Mucosa of descending colon (tissue), 3 donors: ENCODE measurements around the gene MRPS6. TPM values are rescaled to one million over a fixed set of nuclear protein-coding genes. Genes with fewer than 3 reads are reported as not detected.

Experiments used
- ATAC-seq: fragments of 200-7000 bp; cut with Tn5 transposase; one replicate; pipeline ENCODE4 v1.9.1; 2020; ENCODE audit warnings: mild to moderate bottlenecking, moderate library complexity
- DNase-seq, 3 donors: peaks; one replicate each; pipeline ENCODE4 v3.0.0-alpha.2; 2020
- H3K36me3 ChIP-seq: fragments of 200-600 bp; one replicate; pipeline ENCODE4 v1.8.0; 2021; ENCODE audit warnings: low read depth, mild to moderate bottlenecking
- H3K4me1 ChIP-seq: fragments of 200-600 bp; one replicate; pipeline ENCODE4 v1.8.0; 2021; ENCODE audit warnings: low read depth, mild to moderate bottlenecking
- H3K4me3 ChIP-seq: fragments of 200-600 bp; one replicate; pipeline ENCODE4 v1.8.0; 2021; ENCODE audit warnings: mild to moderate bottlenecking
- H3K9me3 ChIP-seq: fragments of 200-600 bp; one replicate; pipeline ENCODE4 v1.8.0; 2021; ENCODE audit warnings: mild to moderate bottlenecking
- intact Hi-C, 2 donors: fragments of 100-400 bp; cut with DNase I in 1 of 2; cut with micrococcal nuclease in 1 of 2; formaldehyde crosslinking; loops; one replicate each; pipeline versions ENCODE4 v1.11.0 to v1.11.1; 2022; cut with DNase I, micrococcal nuclease
- total RNA-seq, 3 donors: library from RNA; stranded (reverse); fragmentation: NEBNext Ultra II Directional in 2 of 3; extraction: Animal tissue kit (Norgen Biotek cat#: 25700) in 2 of 3; gene quantifications; one replicate each; pipeline versions ENCODE4 v1.2.1 to v1.2.4, GENCODE V29; 2021 to 2023
- TF ChIP-seq, protein P1 (sequence below): fragments of 200-600 bp; IDR thresholded peaks from one replicate; pipeline ENCODE4 v1.8.0; 2022; ENCODE audit warnings: antibody characterized with exemption, mild to moderate bottlenecking
- donor health status: DM: no; HTN: no; CAD: no; lungs with moderate emphysema.
- donor health status: DM: no; HTN: no; CAD: no.
- donor health status: DM: no; HTN: yes; CAD: no.

Gene MRPS6
- total RNA-seq, 3 donors from 2014 or later = 38.7 to 102 (median 42.6) TPM

- TF ChIP-seq, protein P1, sequence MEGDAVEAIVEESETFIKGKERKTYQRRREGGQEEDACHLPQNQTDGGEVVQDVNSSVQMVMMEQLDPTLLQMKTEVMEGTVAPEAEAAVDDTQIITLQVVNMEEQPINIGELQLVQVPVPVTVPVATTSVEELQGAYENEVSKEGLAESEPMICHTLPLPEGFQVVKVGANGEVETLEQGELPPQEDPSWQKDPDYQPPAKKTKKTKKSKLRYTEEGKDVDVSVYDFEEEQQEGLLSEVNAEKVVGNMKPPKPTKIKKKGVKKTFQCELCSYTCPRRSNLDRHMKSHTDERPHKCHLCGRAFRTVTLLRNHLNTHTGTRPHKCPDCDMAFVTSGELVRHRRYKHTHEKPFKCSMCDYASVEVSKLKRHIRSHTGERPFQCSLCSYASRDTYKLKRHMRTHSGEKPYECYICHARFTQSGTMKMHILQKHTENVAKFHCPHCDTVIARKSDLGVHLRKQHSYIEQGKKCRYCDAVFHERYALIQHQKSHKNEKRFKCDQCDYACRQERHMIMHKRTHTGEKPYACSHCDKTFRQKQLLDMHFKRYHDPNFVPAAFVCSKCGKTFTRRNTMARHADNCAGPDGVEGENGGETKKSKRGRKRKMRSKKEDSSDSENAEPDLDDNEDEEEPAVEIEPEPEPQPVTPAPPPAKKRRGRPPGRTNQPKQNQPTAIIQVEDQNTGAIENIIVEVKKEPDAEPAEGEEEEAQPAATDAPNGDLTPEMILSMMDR = no peak
- intact Hi-C loops = no loop called here
- Histone ChIP-seq H3K4me1 (no peaks in the 10 kb centered on the region), H3K36me3 (no peaks in the 10 kb centered on the region), H3K9me3 (no peaks in the 10 kb centered on the region), H3K4me3 (no peak overlapping the region)
- no peak for ATAC-seq
- DNase-seq = no peak
These were observed 110.1 kb downstream of the MRPS6 start for GRCh38 chr21:34183331-34183928.

- ATAC-seq = no peak
- Histone ChIP-seq H3K4me1 (no peaks in the 10 kb centered on the region), H3K9me3 (no peaks in the 10 kb centered on the region), H3K36me3 (no peaks in the 10 kb centered on the region), H3K4me3 (no peak overlapping the region)
- DNase-seq = no peak
- TF ChIP-seq, protein P1 = no peak
- intact Hi-C loops = no loop called here
These were observed 110.9 kb downstream of the MRPS6 start for GRCh38 chr21:34184232-34184631.

DNA sequence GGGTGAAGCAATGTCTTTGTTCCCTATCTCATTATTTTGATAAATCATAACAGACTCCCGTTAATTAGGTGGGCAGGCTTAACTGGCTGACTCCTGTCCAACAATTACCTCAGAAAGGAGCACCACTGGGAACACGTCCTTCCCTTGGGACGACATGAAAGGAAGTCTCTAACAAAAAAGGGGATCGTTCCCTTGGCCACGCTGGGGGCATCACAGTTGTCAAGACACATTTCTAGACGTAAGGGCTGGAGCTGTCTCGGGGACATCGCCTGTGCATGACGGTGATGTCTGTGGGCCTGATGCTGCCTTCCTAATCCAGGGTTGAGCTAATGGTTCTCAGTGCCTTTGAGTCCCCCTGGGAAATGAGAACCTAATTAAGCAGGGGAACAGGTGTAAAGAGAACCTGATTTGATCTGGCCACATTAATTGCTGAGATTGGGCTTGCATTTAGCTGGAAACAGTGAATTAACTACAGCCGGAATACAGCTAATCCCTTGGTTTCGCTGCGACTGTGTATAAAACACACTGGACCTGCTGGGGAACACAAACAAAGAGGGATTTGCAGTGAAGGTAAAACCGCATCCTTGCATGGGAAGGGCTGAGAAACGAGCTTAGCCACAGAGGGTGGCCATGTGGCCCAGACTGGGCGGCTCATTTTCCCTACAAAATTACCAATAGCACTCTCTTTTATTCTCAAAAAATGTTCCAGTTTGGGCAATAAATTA lies 111.8 kb downstream of the MRPS6 start:
- intact Hi-C loops = no loop called here
- no peaks in the 10 kb centered on the region for H3K36me3 ChIP-seq
- ATAC-seq = no peak
- no peaks in the 10 kb centered on the region for H3K9me3 ChIP-seq
- TF ChIP-seq, protein P1 = no peak
- H3K4me3 ChIP-seq = no peak overlapping the region
- H3K4me1 ChIP-seq = no peaks in the 10 kb centered on the region
- DNase-seq = no peak

GRCh38 chr21:34186109-34186719 lies 112.8 kb downstream of the MRPS6 start:
- intact Hi-C loops = no loop called here
- H3K4me3 ChIP-seq = no peak overlapping the region
- no peaks in the 10 kb centered on the region for H3K36me3 ChIP-seq
- ATAC-seq (no peak), DNase-seq (no peak)
- TF ChIP-seq, protein P1 = no peak
- no peaks in the 10 kb centered on the region for H3K9me3 ChIP-seq
- no peaks in the 10 kb centered on the region for H3K4me1 ChIP-seq

DNA sequence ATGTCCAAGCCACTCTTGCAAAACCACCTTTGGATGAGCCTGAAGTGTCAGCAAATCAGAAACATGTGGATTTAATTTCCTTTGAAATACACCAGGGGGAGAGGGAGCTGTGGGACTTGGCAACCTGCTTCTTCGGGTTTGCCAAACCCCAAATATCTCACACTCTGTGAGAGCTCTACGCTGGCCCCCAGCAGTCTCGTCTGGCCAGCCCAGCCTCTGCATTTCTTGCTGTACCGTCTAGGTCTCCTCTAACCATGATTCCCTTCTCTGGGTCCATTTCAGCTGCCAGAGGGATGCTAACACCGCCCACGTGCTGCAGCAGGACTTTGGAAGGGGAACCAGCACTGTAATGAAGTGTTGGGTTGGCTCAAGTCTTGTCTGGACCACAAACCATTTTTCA lies 114.6 kb downstream of the MRPS6 start:
- ATAC-seq (no peak), DNase-seq (no peak)
- TF ChIP-seq, protein P1 = no peak
- Histone ChIP-seq H3K4me1 (no peaks in the 10 kb centered on the region), H3K4me3 (no peak overlapping the region), H3K36me3 (no peaks in the 10 kb centered on the region), H3K9me3 (no peaks in the 10 kb centered on the region)
- intact Hi-C loops = no loop called here
